ENCODE data around the gene PARS2. TPM values are rescaled to one million over a fixed set of nuclear protein-coding genes. Genes with fewer than 3 reads are reported as not detected.

PARS2 gene
- total RNA-seq, 1 donor from 2014 or later: 11.5 TPM

DNA sequence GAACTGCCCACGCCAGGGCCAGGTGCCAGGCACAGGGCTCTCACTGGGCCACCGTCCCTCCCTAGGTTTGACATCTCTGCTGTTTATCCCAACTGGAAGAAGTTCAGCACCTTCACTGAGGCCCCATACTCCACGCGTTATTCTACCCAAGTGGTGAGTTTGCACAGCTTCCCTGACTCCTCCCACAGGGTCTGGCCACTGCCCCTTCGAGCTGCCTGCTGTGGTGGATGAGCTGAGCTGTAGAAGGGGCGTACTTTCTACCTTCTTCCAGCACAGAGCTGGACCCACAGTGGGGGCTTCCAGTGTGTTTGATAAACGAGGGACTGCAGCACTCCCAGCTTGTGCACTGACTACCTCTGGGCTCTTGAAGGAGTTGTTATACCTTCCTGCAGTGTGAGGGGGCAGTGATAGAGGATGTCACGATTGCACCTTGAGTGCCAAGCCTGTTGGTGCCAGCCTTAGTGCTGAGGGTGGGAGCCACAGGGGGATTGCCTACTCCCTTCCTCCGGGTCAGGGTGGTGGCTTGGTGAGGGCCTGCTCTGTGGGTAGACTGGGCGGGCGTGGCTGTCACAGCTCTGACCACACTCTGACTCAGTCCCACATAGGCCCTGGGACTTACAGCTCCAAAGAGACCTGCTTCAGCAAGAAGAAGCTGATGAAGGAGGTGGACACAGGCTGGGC lies 42.7 kb upstream of the PARS2 start:
- H3K36me3 ChIP-seq (ENCODE audit: control insufficient read depth, insufficient read depth, low read length): no peaks in the 10 kb centered on the region
- no peak for DNase-seq (ENCODE audit: low read depth)

DNA sequence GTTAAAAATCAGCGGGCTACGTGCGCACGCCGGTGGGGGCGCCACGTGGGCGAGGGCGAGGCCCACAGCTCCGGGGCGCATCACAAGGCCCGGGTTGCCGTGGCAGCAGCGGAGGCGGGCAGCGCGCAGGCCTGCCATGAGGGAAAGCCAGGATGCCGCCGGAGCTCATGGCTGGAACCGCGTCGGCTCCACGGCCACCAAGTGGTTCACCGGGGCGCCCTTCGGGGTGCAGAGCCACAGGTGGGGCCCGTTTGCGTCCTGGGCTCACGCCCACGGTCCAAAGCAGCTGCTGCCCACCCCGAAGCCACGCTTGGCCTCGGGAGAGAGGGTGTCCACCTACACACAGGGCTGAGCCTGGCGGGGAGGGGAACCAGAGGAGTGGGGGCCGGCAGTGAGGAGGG lies 41.7 kb upstream of the PARS2 start:
- Histone ChIP-seq H3K36me3 (ENCODE audit: control insufficient read depth, insufficient read depth, low read length) (no peaks in the 10 kb centered on the region), H3K27me3 (ENCODE audit: control insufficient read depth, insufficient read depth, low read length) (peaks cover 6% of the 10 kb centered on the region), H3K4me3 (ENCODE audit: low read depth, low read length) (no peak overlapping the region)
- TF ChIP-seq, protein P1, sequence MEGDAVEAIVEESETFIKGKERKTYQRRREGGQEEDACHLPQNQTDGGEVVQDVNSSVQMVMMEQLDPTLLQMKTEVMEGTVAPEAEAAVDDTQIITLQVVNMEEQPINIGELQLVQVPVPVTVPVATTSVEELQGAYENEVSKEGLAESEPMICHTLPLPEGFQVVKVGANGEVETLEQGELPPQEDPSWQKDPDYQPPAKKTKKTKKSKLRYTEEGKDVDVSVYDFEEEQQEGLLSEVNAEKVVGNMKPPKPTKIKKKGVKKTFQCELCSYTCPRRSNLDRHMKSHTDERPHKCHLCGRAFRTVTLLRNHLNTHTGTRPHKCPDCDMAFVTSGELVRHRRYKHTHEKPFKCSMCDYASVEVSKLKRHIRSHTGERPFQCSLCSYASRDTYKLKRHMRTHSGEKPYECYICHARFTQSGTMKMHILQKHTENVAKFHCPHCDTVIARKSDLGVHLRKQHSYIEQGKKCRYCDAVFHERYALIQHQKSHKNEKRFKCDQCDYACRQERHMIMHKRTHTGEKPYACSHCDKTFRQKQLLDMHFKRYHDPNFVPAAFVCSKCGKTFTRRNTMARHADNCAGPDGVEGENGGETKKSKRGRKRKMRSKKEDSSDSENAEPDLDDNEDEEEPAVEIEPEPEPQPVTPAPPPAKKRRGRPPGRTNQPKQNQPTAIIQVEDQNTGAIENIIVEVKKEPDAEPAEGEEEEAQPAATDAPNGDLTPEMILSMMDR (IDR thresholded peaks at IDR 0.05; ENCODE audit: insufficient read depth, low read length, poor library complexity, severe bottlenecking): no peak
- DNase-seq (ENCODE audit: low read depth): no peak

More for the DNA sequence above, 42.7 kb upstream of the PARS2 start:
- Histone ChIP-seq H3K4me3 (ENCODE audit: low read depth, low read length) (no peak overlapping the region), H3K27me3 (ENCODE audit: control insufficient read depth, insufficient read depth, low read length) (no peaks in the 10 kb centered on the region)
- TF ChIP-seq, protein P1 (IDR thresholded peaks at IDR 0.05; ENCODE audit: insufficient read depth, low read length, poor library complexity, severe bottlenecking): no peak

DNA sequence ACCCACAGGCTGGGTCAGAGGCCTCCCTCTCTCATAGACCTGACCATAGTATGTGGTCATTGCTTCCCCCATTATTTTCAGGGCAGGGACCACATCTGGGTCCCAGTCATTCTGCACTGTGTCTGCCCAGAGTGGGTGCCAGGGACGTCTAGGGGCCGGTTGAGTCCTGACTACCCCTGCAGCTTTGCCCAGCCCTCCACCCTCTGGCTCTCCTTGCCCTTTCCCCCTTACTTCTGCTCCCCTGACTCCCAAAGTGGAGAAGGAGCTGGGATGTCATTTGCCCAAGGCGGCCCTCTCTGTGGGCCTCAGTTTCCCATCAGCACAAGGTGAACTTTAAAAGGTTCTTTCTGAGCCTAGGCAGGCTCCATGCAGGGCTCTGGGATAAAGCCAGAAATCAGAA lies 41.1 kb upstream of the PARS2 start:
- TF ChIP-seq, protein P1 (IDR thresholded peaks at IDR 0.05; ENCODE audit: insufficient read depth, low read length, poor library complexity, severe bottlenecking): no peak
- Histone ChIP-seq H3K4me3 (ENCODE audit: low read depth, low read length) (no peak overlapping the region), H3K27me3 (ENCODE audit: control insufficient read depth, insufficient read depth, low read length) (peaks cover 11% of the 10 kb centered on the region), H3K36me3 (ENCODE audit: control insufficient read depth, insufficient read depth, low read length) (no peaks in the 10 kb centered on the region)
- DNase-seq (ENCODE audit: low read depth): no peak

DNA sequence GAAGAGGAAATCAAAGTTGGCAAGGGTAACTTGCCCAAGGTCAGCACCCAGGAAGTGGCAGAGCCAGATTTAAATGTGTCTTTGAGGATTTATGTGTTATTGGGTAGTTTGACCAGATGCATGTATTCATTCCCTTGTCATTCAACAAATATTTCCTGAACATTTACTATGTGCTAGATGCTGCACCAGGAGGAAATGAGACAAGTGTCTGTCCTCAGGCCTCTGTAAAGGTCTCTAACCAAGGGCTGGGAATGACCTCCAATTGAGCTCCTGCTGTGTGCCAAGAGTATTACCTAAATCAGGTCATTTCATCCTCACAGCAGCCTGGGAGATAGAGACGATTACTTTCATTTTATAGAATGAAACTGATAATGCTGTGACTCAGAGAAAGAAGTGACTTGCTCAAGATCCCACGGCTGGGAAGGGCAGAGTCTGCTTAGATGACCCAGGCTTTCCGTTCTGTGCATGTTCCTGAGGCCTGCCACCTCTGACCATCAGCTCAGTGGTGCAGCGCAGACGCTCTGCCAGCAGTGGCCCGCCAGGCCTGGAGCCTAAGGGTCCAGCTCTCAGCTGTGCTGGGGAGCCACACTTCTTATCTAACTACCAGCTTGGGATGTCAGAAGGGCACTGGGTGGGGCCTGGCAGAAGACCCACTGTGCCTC lies 40.3 kb upstream of the PARS2 start:
- TF ChIP-seq, protein P1 (IDR thresholded peaks at IDR 0.05; ENCODE audit: insufficient read depth, low read length, poor library complexity, severe bottlenecking): no peak
- no peak for DNase-seq (ENCODE audit: low read depth)

DNA sequence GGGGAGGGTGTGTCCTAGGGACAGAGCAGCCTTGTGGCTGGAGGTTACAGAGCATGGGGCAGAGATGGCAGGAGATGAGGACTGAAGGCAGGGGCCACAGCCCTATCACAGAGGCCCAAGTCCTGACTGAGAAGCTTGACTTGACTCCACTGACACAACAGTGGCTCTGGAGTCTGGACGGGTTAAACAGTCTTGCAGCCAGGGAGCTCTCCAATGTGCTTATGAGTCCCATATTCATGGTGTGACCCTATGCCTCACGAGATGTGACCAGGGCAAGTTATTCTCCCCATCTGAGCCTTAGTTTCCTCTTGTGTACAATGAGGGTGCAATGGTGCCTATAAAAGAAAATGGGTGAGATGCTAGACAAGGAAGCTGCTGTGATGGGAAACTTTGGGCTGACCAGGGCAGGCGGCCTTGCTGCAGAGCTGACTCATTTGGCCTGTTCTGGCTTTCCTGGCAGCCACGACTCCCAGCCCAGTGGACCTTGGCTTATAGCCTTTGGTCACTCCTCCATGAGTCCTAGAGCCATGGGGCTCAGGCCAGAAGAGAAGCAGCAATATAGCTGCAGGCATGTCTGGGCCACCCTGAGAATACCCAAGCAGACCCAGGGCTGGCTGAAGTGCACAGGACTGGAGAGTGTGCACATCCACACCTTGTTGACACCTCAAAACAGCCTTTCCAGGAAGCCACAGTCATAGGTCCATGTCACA lies 39.6 kb upstream of the PARS2 start:
- DNase-seq (ENCODE audit: low read depth): no peak
- H3K4me3 ChIP-seq (ENCODE audit: low read depth, low read length): no peak overlapping the region
- no peaks in the 10 kb centered on the region for H3K36me3 ChIP-seq (ENCODE audit: control insufficient read depth, insufficient read depth, low read length)
- peaks cover 14% of the 10 kb centered on the region for H3K27me3 ChIP-seq (ENCODE audit: control insufficient read depth, insufficient read depth, low read length)
- TF ChIP-seq, protein P1 (IDR thresholded peaks at IDR 0.05; ENCODE audit: insufficient read depth, low read length, poor library complexity, severe bottlenecking): no peak

More for the DNA sequence above, 40.3 kb upstream of the PARS2 start:
- no peaks in the 10 kb centered on the region for H3K36me3 ChIP-seq (ENCODE audit: control insufficient read depth, insufficient read depth, low read length)
- H3K27me3 ChIP-seq (ENCODE audit: control insufficient read depth, insufficient read depth, low read length): peaks cover 14% of the 10 kb centered on the region
- no peak overlapping the region for H3K4me3 ChIP-seq (ENCODE audit: low read depth, low read length)
